Esophagus (tissue), 2 donors: ENCODE data around the gene YWHAQ. TPM values are rescaled to one million over a fixed set of nuclear protein-coding genes. Genes with fewer than 3 reads are reported as not detected.

Experiments
- H3K27ac ChIP-seq, 2 donors: one replicate each; pipeline ENCODE4 v1.5.1; 2013; ENCODE audit warnings: low read depth in 2 of 2, mild to moderate bottlenecking in 2 of 2, inconsistent platforms in 1 of 2, low read length in 1 of 2, moderate library complexity in 1 of 2
- H3K27me3 ChIP-seq, 2 donors: one replicate each; pipeline ENCODE4 v1.6.1; 2013; ENCODE audit warnings: low read length in 2 of 2, control low read depth in 1 of 2, mild to moderate bottlenecking in 1 of 2; ENCODE audit not compliant: insufficient read depth in 2 of 2, control insufficient read depth in 1 of 2
- H3K36me3 ChIP-seq, 2 donors: one replicate each; pipeline ENCODE4 v1.6.1; 2013; ENCODE audit warnings: low read length in 1 of 2; ENCODE audit not compliant: control insufficient read depth in 2 of 2, insufficient read depth in 2 of 2
- H3K4me1 ChIP-seq, 2 donors: one replicate each; pipeline ENCODE4 v1.6.1; 2013; ENCODE audit warnings: low read length in 1 of 2; ENCODE audit not compliant: control insufficient read depth in 2 of 2, insufficient read depth in 2 of 2
- H3K4me3 ChIP-seq, 2 donors: one replicate each; pipeline ENCODE4 v1.5.1; 2013; ENCODE audit warnings: low read length in 2 of 2, mild to moderate bottlenecking in 2 of 2, low read depth in 1 of 2, moderate library complexity in 1 of 2
- H3K9me3 ChIP-seq, 2 donors: one replicate each; pipeline ENCODE4 v1.6.1; 2013; ENCODE audit warnings: mild to moderate bottlenecking in 2 of 2, low read depth in 1 of 2, low read length in 1 of 2, moderate library complexity in 1 of 2; ENCODE audit not compliant: control insufficient read depth in 2 of 2, insufficient read depth in 1 of 2
- WGBS, 2 donors: extraction: QIAGEN DNeasy Blood & Tissue Kit; methylation state at CpG; one replicate each; pipeline ENCODE4 v1.1.7; 2013; 5-methylcytosine and 5-hydroxymethylcytosine counted together
- polyA plus RNA-seq, 2 donors: library from polyadenylated mRNA; stranded (reverse); fragments of 200-250 nt; gene quantifications; one replicate each; pipeline ENCODE4 v1.2.3, GENCODE V29; 2013
- donor health status: healthy with polysubstance abuse.
- donor health status: Bipolar disorder and iron deficiency.

Gene YWHAQ
- polyA plus RNA-seq, 2 donors, result 81.5 to 163 TPM

DNA sequence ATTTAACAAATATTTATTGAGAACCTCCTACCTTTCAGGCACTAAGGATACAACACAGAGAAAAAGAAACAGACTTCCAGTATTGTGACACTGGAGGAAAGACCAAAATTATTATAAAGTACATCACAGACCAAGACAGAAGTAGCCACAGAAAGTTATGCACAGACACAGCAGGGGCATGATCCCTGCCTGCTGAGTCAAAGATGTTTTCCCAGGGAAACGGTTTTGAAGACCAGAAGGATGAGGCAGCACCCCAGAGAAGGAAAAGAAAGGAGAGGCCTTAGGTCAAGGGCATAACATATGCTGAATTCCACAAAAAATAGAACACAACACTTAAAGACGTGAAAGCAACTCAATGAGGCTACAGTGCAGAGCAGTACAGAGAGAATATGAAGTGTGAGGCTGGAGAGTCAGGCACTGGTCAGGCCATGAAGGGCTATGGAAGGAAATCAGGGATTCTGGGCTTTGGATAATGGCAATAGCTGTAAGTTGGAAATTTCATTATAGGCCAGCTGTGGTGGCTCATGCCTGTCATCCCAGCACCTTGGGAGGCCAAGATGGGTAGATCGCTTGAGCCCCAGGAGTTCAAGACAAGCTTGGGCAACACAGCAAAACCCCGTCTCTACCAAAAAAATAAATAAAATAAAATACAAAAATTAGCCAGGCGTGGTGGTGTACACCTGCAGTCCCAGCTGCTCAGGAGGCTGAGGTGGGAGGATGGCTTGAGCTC lies 83.4 kb downstream of the YWHAQ start:
- WGBS, 2 donors, result 85 to 87% methylated on average over 5 of the region's 5 CpGs
- H3K4me1 ChIP-seq, result peaks cover 0 to 3% of the 10 kb centered on the region in 2 donors

DNA sequence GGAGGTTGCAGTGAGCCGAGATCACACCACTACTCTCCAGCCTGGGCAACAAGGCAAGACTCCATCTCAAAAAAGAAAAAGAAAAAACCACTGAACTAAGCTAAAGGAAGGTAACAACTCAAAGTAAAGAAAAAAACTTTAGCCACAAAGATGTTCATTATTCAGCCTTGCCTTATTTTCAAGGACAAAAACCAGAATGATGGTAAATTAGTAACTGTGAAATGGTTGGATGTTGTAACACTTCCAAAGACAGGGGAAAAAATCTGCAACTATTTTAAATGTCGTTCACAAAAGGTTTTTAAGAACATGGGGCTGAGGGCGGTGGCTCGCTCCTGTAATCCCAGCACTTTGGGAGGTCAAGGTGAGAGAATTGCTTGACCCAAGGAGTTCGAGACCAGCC lies 85.3 kb downstream of the YWHAQ start:
- 74 to 84% methylated on average over 5 of the region's 5 CpGs for WGBS, 2 donors
- Histone ChIP-seq H3K9me3 (no peaks in the 10 kb centered on the region), H3K27ac (no peak overlapping the region), H3K36me3 (no peaks in the 10 kb centered on the region), H3K4me3 (no peak overlapping the region), H3K4me1 (peaks cover 0 to 3% of the 10 kb centered on the region in 2 donors), H3K27me3 (no peaks in the 10 kb centered on the region)

More for the DNA sequence above, 83.4 kb downstream of the YWHAQ start:
- no peaks in the 10 kb centered on the region for H3K9me3 ChIP-seq
- no peaks in the 10 kb centered on the region for H3K36me3 ChIP-seq
- H3K27ac ChIP-seq, result no peak overlapping the region
- no peak overlapping the region for H3K4me3 ChIP-seq
- no peaks in the 10 kb centered on the region for H3K27me3 ChIP-seq

DNA sequence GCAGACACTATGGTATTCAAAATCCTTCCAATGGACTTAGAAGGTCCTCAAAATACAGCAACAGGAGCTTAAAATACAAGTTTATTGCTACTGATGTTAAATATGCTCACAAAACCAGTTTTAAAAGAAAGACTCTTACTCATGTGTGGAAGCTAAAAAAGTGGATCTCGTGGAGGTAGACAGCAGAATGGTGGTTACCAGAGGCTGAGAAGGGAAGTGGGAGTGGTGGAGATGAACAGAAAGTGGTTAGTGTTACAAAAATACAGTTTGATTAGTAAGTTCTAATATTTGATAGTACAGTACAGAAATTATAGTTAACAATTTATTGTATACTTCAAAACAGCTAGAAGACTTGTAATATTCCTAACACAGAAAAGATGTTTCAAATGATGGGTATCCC lies 87.2 kb downstream of the YWHAQ start:
- Histone ChIP-seq H3K36me3 (no peaks in the 10 kb centered on the region), H3K9me3 (no peaks in the 10 kb centered on the region), H3K27me3 (no peaks in the 10 kb centered on the region), H3K27ac (no peak overlapping the region), H3K4me1 (peaks cover 0 to 3% of the 10 kb centered on the region in 2 donors), H3K4me3 (no peak overlapping the region)
- 25 to 58% methylated on average over 1 of the region's 1 CpG for WGBS, 2 donors

DNA sequence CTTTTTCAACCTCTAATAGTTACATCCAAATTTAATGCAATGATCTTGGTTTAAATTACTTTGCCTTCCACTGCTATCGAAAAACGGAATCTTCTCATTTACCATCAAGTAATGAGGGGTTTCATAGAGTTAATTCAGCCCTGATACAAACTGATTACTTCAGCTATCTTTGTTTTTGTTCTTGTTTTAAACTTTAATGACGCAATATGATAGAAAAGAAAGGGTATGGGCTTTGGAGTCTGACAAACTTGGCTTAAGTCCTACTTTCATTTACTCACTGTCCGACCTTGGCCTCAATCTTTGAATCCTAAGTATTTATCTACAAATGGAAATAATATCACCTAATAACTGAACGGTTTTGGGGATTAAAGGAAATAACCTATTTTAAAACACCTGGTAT lies 91.3 kb downstream of the YWHAQ start:
- H3K4me1 ChIP-seq, result no peaks in the 10 kb centered on the region
- WGBS, 2 donors, result 71 to 78% methylated on average over 5 of the region's 5 CpGs
- H3K27ac ChIP-seq, result no peak overlapping the region
- no peak overlapping the region for H3K4me3 ChIP-seq
- H3K27me3 ChIP-seq, result no peaks in the 10 kb centered on the region
- H3K9me3 ChIP-seq, result no peaks in the 10 kb centered on the region
- H3K36me3 ChIP-seq, result no peaks in the 10 kb centered on the region

DNA sequence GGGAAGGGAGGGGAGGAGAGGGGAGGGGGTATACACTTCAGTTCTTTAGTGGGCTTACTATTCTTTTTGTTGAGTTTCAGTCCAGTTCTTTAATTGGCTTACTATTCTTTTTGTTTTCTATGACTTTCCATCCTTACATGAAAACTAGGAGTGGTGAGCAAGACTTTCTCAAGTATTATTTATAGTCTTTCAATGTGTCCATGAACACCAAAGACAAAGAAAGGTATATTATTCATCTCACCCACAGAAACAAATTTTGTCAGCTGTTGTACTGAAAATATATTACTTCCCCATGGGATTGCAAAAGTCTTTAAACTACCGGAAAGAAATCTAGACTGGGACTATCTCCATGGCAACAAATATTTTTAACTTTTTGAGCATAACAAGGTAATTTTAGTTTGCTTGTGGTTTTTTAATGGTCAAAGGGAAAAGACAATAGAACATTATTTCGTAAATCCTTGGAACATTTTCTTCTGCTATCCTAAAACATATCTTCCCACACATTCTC lies 92.7 kb downstream of the YWHAQ start:
- H3K9me3 ChIP-seq, result no peaks in the 10 kb centered on the region
- 31 to 47% methylated on average over 2 of the region's 2 CpGs for WGBS, 2 donors
- H3K27ac ChIP-seq, result no peak overlapping the region
- H3K4me3 ChIP-seq, result no peak overlapping the region
- H3K27me3 ChIP-seq, result no peaks in the 10 kb centered on the region
- H3K4me1 ChIP-seq, result no peaks in the 10 kb centered on the region
- H3K36me3 ChIP-seq, result peaks cover 0 to 5% of the 10 kb centered on the region in 2 donors

DNA sequence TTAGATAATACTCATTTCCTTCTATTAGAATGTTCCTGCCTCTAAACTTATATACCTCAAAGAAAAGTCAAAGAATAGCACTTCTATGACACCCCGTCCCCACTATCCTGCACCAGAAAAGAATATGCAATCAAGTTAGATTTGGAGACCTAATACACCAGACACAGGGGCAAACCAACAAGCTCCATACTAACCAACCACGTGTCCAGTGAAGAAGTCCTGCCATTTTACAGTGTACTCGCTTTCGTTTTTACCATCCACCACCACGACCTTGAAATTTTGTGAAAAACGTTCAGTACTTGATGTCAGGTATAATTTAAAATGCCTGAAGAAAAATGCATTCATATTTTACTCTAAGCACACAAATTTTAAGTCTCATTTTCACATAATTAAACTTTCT lies 94.3 kb downstream of the YWHAQ start:
- H3K9me3 ChIP-seq, result no peaks in the 10 kb centered on the region
- H3K36me3 ChIP-seq, result peaks cover 0 to 5% of the 10 kb centered on the region in 2 donors
- no peak overlapping the region for H3K27ac ChIP-seq
- no peaks in the 10 kb centered on the region for H3K4me1 ChIP-seq
- no peak overlapping the region for H3K4me3 ChIP-seq
- no peaks in the 10 kb centered on the region for H3K27me3 ChIP-seq
- WGBS, 2 donors, result 89 to 92% methylated on average over 6 of the region's 6 CpGs

DNA sequence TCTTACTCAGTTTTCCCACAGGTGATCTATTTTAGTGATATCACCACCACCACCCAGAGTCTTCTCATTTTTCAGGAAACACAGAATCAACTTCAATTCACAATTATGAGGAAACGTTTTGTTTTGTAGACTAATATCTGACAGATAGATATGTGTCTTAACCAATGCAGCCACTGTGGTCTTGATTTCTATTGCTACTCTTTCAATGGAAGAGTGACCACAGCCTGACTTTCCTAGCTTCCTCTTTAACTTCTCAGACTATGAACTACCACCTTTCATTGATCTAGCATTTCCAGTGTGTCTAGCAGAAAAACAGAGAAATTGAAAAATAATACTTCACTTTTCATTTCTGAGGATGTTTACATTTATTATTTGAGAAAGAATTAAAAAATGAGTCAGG lies 95.6 kb downstream of the YWHAQ start:
- WGBS, 2 donors, result 49 to 61% methylated on average over 1 of the region's 1 CpG
- Histone ChIP-seq H3K4me1 (no peaks in the 10 kb centered on the region), H3K36me3 (peaks cover 0 to 5% of the 10 kb centered on the region in 2 donors), H3K4me3 (no peak overlapping the region), H3K27ac (no peak overlapping the region), H3K9me3 (no peaks in the 10 kb centered on the region), H3K27me3 (no peaks in the 10 kb centered on the region)

Other genes starting within 250 kb of the YWHAQ start
- gene ITGB1BP1, start 207.5 kb downstream of the YWHAQ start, polyA plus RNA-seq, result 10 to 100 TPM; 47.9 to 48.3 TPM
- gene CPSF3, start 207.3 kb downstream of the YWHAQ start, polyA plus RNA-seq, result 10 to 100 TPM; 11.9 to 17.6 TPM
- gene IAH1, start 156.4 kb downstream of the YWHAQ start, polyA plus RNA-seq, result 10 to 100 TPM; 36.2 to 42.2 TPM
- 1 to 10 TPM; 8.1 to 9.8 TPM for gene ADAM17, start 75.2 kb downstream of the YWHAQ start, polyA plus RNA-seq
- gene TAF1B, start 212.5 kb upstream of the YWHAQ start, polyA plus RNA-seq, result 1 to 10 TPM; 5.7 to 7.9 TPM